PC-3 (cell line): ENCODE measurements around the gene AOPEP.

Experiments used
- EZH2 ChIP-seq: fragments of 300-600 bp; sonication (generic); IDR thresholded peaks from one replicate; pipeline ENCODE4 v1.6.1; 2017; ENCODE audit warnings: antibody characterized with exemption, mild to moderate bottlenecking, low read length; ENCODE audit not compliant: unreplicated experiment
- TF ChIP-seq, protein P1 (sequence below): fragments of 300-600 bp; sonication (generic); conservative IDR thresholded peaks from 2 replicates; pipeline ENCODE4 v1.5.1; 2017; ENCODE audit warnings: antibody characterized with exemption, low read depth, mild to moderate bottlenecking, low read length

DNA sequence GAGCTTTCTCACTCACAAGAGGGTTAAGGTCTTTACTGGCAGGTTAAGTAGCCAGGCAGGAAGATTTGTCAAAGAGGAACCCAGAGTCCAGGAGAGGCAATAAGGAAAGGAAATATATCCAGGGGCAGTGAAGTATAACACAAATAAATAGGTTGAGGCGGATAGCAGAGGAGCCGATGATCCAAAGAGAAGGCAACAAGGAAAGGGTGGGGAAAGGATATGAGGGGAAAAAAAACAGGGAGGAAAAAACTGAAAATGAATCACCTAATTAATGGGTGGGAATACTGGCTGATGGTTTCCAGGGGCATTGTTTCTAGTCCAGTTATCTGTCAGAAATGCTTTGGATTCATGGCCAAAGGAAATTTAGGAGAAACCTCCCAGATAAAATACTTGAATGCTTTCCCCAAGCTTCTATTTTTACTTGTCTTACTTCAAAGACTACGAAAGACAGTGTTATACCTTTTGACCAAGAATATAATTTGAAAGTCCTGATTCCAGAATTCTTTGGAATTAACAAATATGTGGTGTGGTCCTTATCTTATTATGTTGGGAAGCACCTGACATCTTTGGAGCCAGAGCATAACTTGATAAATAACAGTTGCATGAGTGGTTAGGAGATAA is 146.5 kb downstream of the AOPEP start:
- TF ChIP-seq EZH2, result no peak
- TF ChIP-seq, protein P1, sequence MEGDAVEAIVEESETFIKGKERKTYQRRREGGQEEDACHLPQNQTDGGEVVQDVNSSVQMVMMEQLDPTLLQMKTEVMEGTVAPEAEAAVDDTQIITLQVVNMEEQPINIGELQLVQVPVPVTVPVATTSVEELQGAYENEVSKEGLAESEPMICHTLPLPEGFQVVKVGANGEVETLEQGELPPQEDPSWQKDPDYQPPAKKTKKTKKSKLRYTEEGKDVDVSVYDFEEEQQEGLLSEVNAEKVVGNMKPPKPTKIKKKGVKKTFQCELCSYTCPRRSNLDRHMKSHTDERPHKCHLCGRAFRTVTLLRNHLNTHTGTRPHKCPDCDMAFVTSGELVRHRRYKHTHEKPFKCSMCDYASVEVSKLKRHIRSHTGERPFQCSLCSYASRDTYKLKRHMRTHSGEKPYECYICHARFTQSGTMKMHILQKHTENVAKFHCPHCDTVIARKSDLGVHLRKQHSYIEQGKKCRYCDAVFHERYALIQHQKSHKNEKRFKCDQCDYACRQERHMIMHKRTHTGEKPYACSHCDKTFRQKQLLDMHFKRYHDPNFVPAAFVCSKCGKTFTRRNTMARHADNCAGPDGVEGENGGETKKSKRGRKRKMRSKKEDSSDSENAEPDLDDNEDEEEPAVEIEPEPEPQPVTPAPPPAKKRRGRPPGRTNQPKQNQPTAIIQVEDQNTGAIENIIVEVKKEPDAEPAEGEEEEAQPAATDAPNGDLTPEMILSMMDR, result no peak
